ENCODE data around the gene ZNF800.

ZNF800 gene

DNA sequence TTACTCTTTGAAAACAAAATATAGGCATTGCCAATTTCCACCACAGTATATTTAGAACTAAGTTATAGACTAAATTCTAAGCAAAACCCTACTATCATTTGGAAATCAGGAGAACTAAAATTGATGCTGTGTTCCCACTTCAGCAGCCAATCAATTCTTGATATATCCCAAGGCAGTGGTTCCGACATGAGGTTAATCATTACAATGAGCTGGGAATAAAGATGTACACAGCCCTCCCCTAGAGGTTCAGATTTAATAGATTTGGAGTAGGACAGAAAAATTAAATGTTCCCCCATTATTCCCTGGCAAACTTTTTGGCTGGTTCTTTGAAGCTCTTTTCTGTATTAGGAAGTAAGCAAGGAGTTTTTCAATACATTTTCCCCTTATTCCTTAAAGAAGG lies 15.1 kb downstream of the ZNF800 start:
- no peak overlapping the region for H3K27ac ChIP-seq (ENCODE audit: insufficient read depth, low read depth, low read length, poor library complexity, severe bottlenecking)
- H3K36me3 ChIP-seq (ENCODE audit: control insufficient read depth, insufficient read depth, low read length), result no peaks in the 10 kb centered on the region
- H3K9me3 ChIP-seq (ENCODE audit: control insufficient read depth, low read length), result no peaks in the 10 kb centered on the region
- H3K4me1 ChIP-seq (ENCODE audit: control insufficient read depth, insufficient read depth, low read length), result no peaks in the 10 kb centered on the region
- WGBS, 2 experiments, result 52 to 75% methylated on average over 1 of the region's 1 CpG
- no peak overlapping the region for H3K4me3 ChIP-seq (ENCODE audit: insufficient read depth, low read depth, low read length)
- no peaks in the 10 kb centered on the region for H3K27me3 ChIP-seq (ENCODE audit: control insufficient read depth, insufficient read depth, low read length, poor library complexity, severe bottlenecking)

DNA sequence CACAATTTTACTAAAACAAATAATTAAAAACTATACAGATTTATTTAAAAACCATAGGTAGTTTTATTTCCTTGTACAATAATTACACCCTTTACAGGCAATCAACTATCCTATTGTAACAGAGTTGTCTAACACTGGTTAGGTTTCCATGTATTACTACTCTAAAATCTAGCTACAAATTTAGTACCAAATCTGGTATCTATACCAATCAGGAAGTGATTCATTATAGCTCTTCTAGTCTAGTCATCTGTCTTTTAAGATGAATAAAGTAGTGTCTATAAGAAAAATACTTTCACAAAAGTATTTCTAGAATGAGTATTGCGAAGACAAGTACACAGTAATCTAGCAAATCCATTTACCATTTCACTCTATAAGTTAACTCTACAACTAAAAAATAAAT lies 16.9 kb downstream of the ZNF800 start:
- Histone ChIP-seq H3K27ac (ENCODE audit: insufficient read depth, low read depth, low read length, poor library complexity, severe bottlenecking) (no peak overlapping the region), H3K4me1 (ENCODE audit: control insufficient read depth, insufficient read depth, low read length) (no peaks in the 10 kb centered on the region), H3K4me3 (ENCODE audit: insufficient read depth, low read depth, low read length) (no peak overlapping the region), H3K36me3 (ENCODE audit: control insufficient read depth, insufficient read depth, low read length) (no peaks in the 10 kb centered on the region), H3K27me3 (ENCODE audit: control insufficient read depth, insufficient read depth, low read length, poor library complexity, severe bottlenecking) (no peaks in the 10 kb centered on the region), H3K9me3 (ENCODE audit: control insufficient read depth, low read length) (no peaks in the 10 kb centered on the region)
- 100% methylated on average over 1 of the region's 1 CpG; no CpG with 5 or more reads in 1 of the 2 experiments for WGBS, 2 experiments

DNA sequence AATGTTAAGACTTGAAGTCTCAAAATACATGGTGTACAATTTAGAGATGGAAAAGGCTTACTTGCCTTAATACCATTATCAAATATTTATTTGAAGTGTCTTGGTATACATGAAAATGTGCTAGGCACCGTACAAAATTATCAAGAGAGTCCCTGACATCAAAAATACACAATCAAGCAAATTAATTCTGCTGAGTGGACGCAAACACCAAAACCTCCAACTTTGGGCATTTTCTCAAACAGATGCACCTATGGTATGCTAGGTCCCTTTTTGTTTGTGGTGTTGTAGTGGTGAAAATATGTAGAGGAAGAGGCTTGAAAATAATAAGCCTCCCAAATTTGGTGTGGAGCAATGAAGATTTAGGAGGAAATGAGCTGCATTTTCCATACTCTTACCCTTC lies 24.8 kb downstream of the ZNF800 start:
- no peaks in the 10 kb centered on the region for H3K36me3 ChIP-seq (ENCODE audit: control insufficient read depth, insufficient read depth, low read length)
- no peak overlapping the region for H3K27ac ChIP-seq (ENCODE audit: insufficient read depth, low read depth, low read length, poor library complexity, severe bottlenecking)
- WGBS, 2 experiments, result 83 to 95% methylated on average over 2 of the region's 2 CpGs
- H3K4me3 ChIP-seq (ENCODE audit: insufficient read depth, low read depth, low read length), result no peak overlapping the region
- no peaks in the 10 kb centered on the region for H3K27me3 ChIP-seq (ENCODE audit: control insufficient read depth, insufficient read depth, low read length, poor library complexity, severe bottlenecking)
- no peaks in the 10 kb centered on the region for H3K9me3 ChIP-seq (ENCODE audit: control insufficient read depth, low read length)
- no peaks in the 10 kb centered on the region for H3K4me1 ChIP-seq (ENCODE audit: control insufficient read depth, insufficient read depth, low read length)

DNA sequence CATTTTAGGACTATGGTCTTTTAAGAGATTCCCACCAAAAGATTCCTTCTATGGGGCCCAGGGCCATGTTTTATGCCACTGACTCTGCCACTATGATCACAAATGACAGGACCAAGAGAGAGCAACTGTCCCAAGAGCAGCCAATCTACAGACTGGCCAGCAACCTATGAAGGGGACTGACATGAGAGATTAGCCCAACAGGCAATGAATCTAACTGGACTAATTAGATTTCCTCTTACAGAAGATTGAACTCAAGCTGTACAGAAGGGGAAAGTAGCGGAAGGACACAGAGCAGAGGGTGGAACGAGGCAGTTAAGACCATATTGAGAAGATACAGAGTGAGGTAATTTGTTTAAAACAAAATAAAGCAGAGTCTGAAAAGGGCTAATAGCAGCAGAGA lies 25.8 kb downstream of the ZNF800 start:
- H3K27me3 ChIP-seq (ENCODE audit: control insufficient read depth, insufficient read depth, low read length, poor library complexity, severe bottlenecking), result no peaks in the 10 kb centered on the region
- no peaks in the 10 kb centered on the region for H3K4me1 ChIP-seq (ENCODE audit: control insufficient read depth, insufficient read depth, low read length)
- H3K27ac ChIP-seq (ENCODE audit: insufficient read depth, low read depth, low read length, poor library complexity, severe bottlenecking), result no peak overlapping the region
- H3K36me3 ChIP-seq (ENCODE audit: control insufficient read depth, insufficient read depth, low read length), result no peaks in the 10 kb centered on the region
- H3K9me3 ChIP-seq (ENCODE audit: control insufficient read depth, low read length), result no peaks in the 10 kb centered on the region
- WGBS, 2 experiments, result 92 to 96% methylated on average over 2 of the region's 2 CpGs
- H3K4me3 ChIP-seq (ENCODE audit: insufficient read depth, low read depth, low read length), result no peak overlapping the region

DNA sequence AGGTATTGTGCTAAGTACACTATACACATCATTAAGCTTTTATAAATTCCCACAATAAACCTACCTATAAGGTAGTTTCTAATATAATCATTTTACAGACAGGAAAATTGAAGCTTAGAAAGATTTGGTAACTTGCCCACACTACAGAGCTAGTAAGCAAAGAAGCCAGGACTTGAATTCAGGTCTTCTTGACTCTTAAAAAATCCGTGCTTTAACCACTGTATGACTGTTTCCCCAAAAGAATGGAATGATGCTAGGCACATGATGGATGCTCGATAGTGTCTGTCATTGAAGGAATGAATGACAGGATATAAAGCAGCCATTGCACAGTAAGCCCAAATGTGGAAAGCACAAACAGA lies 26.6 kb downstream of the ZNF800 start:
- Histone ChIP-seq H3K27me3 (ENCODE audit: control insufficient read depth, insufficient read depth, low read length, poor library complexity, severe bottlenecking) (no peaks in the 10 kb centered on the region), H3K27ac (ENCODE audit: insufficient read depth, low read depth, low read length, poor library complexity, severe bottlenecking) (no peak overlapping the region), H3K9me3 (ENCODE audit: control insufficient read depth, low read length) (no peaks in the 10 kb centered on the region), H3K36me3 (ENCODE audit: control insufficient read depth, insufficient read depth, low read length) (no peaks in the 10 kb centered on the region), H3K4me3 (ENCODE audit: insufficient read depth, low read depth, low read length) (no peak overlapping the region), H3K4me1 (ENCODE audit: control insufficient read depth, insufficient read depth, low read length) (no peaks in the 10 kb centered on the region)
- WGBS, 2 experiments, result 91 to 94% methylated on average over 2 of the region's 2 CpGs

DNA sequence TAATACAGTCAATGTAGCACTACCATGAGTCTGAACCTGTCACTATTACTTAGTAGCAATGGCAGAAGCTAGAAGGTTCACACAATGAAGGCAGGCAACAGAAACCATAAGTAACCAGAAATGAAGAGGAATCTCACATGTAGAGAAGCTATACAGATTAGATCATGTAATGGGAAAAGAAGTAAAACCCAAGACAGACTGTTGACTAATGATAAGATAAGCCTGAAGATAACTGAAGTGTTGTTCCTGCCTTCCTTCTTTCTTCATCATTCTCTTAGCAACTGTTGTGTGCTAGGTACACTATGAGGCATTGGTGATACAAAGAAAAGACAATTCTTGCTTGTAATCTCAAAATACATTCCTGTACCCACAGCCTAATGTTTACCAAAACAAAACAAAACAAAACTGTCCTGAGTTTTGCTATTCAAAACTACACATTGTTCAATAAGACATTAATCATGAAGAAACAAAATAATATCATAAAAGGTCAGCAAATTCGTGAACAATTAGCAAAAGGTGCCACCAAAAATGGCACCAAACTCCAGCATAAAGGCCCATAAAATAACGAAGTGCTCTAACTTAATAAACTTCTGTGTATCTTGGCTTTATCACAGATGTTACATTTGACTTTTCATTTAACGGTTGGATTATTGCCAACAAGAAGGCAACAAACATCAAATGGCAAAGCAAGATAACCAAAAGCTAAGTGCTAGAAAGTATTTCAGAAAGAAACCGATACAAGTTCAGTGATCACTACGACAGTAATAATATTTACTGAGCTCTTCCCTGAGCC lies 27.1 kb downstream of the ZNF800 start:
- H3K27ac ChIP-seq (ENCODE audit: insufficient read depth, low read depth, low read length, poor library complexity, severe bottlenecking), result no peak overlapping the region
- WGBS, 2 experiments, result 91 to 93% methylated on average over 5 of the region's 5 CpGs
- no peaks in the 10 kb centered on the region for H3K36me3 ChIP-seq (ENCODE audit: control insufficient read depth, insufficient read depth, low read length)
- no peaks in the 10 kb centered on the region for H3K27me3 ChIP-seq (ENCODE audit: control insufficient read depth, insufficient read depth, low read length, poor library complexity, severe bottlenecking)
- H3K9me3 ChIP-seq (ENCODE audit: control insufficient read depth, low read length), result no peaks in the 10 kb centered on the region
- H3K4me3 ChIP-seq (ENCODE audit: insufficient read depth, low read depth, low read length), result no peak overlapping the region
- H3K4me1 ChIP-seq (ENCODE audit: control insufficient read depth, insufficient read depth, low read length), result no peaks in the 10 kb centered on the region

DNA sequence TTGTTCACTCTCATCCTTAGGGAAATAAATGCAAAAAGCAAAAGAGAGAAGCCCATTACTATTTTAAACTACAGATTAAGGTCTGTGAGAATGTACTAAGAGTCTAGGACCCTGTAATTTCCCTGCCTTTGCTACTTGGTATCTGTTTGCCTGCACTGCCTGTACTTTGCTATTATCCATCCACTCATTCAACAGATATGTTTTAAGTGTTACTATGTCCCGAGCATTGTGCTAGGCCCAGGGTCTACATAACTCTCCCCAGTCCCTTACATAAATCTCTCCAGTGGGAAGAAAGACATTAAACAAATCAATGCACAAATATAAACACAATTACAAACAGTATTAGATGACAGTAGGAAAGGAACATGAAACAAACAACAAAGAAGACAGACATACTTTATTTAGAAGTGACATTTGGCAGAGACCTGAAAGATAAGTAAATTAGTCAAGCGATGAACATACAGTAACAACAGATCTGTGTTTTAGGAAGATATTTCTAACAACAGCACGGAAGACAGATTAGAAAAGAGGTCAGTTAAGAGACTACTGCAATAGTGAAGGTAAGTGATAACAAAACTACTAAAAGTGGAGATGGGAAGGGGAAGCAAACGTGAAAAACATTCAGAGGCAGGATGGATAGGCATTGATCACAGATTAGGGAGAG lies 30.0 kb downstream of the ZNF800 start:
- Histone ChIP-seq H3K27ac (ENCODE audit: insufficient read depth, low read depth, low read length, poor library complexity, severe bottlenecking) (no peak overlapping the region), H3K4me3 (ENCODE audit: insufficient read depth, low read depth, low read length) (no peak overlapping the region), H3K4me1 (ENCODE audit: control insufficient read depth, insufficient read depth, low read length) (no peaks in the 10 kb centered on the region), H3K9me3 (ENCODE audit: control insufficient read depth, low read length) (no peaks in the 10 kb centered on the region), H3K27me3 (ENCODE audit: control insufficient read depth, insufficient read depth, low read length, poor library complexity, severe bottlenecking) (no peaks in the 10 kb centered on the region), H3K36me3 (ENCODE audit: control insufficient read depth, insufficient read depth, low read length) (no peaks in the 10 kb centered on the region)
- WGBS, 2 experiments, result 90 to 94% methylated on average over 4 of the region's 4 CpGs

DNA sequence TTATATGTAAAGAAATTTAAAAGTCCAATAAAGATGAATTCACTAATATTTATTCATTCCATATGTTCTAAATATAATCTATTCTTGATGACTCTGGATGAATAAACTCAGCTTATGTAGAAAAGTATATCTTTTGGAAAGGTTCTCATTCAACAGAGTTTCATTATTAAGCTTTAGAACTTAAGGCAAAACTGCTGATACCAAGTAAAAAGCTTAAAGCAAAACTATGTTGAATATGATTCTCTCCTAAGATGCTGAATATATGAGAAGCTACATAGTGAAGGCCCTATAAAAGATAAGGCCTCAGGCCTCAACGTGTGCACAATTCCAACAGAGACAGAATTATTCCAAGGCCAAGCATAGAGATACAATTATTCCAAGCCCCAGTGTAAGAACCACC lies 30.8 kb downstream of the ZNF800 start:
- 88 to 100% methylated on average over 1 of the region's 1 CpG for WGBS, 2 experiments
- Histone ChIP-seq H3K36me3 (ENCODE audit: control insufficient read depth, insufficient read depth, low read length) (no peaks in the 10 kb centered on the region), H3K4me1 (ENCODE audit: control insufficient read depth, insufficient read depth, low read length) (no peaks in the 10 kb centered on the region)

DNA sequence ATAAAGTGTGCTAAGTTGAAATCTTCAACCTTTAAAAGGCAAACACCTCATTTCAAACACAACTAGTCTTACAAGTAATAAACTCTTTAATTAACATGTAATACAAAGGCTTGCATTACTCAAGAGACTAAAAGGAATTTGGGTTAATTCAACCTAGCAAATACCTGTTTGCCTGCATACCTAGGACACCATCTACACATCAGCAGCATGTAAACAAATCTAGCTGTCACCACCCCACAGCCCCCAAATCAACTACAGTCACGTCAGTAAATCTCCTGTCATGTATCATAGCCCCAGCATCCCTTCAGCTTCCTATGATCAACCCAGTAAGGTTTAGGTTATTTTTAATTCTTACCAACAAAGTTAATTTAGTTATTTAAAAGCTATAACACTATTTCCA lies 33.5 kb downstream of the ZNF800 start:
- H3K27me3 ChIP-seq (ENCODE audit: control insufficient read depth, insufficient read depth, low read length, poor library complexity, severe bottlenecking), result no peaks in the 10 kb centered on the region
- WGBS, 2 experiments, result 80 to 90% methylated on average over 1 of the region's 1 CpG
- H3K4me3 ChIP-seq (ENCODE audit: insufficient read depth, low read depth, low read length), result no peak overlapping the region
- H3K27ac ChIP-seq (ENCODE audit: insufficient read depth, low read depth, low read length, poor library complexity, severe bottlenecking), result no peak overlapping the region
- no peaks in the 10 kb centered on the region for H3K36me3 ChIP-seq (ENCODE audit: control insufficient read depth, insufficient read depth, low read length)
- H3K4me1 ChIP-seq (ENCODE audit: control insufficient read depth, insufficient read depth, low read length), result no peaks in the 10 kb centered on the region
- H3K9me3 ChIP-seq (ENCODE audit: control insufficient read depth, low read length), result no peaks in the 10 kb centered on the region

More for the DNA sequence above, 30.8 kb downstream of the ZNF800 start:
- Histone ChIP-seq H3K27ac (ENCODE audit: insufficient read depth, low read depth, low read length, poor library complexity, severe bottlenecking) (no peak overlapping the region), H3K4me3 (ENCODE audit: insufficient read depth, low read depth, low read length) (no peak overlapping the region), H3K9me3 (ENCODE audit: control insufficient read depth, low read length) (no peaks in the 10 kb centered on the region), H3K27me3 (ENCODE audit: control insufficient read depth, insufficient read depth, low read length, poor library complexity, severe bottlenecking) (no peaks in the 10 kb centered on the region)

DNA sequence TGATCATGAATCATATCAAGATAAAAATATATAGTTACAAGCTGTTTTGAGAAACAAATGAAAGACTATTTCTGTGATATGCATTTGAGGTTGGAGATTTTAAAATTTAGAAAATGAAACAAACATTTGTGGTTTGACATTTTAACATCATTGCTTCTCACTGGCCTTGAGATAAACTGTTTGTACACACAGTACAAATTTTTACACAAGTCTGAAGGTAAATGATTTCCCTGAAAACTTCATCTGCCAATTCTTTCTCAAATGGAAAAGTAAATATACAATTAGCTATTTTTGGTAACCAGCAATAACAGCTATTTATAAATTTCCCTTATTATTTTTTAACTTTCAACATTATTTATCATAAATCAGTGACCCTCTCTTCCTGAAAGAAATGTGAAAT lies 38.6 kb downstream of the ZNF800 start:
- no peaks in the 10 kb centered on the region for H3K4me1 ChIP-seq (ENCODE audit: control insufficient read depth, insufficient read depth, low read length)
- peaks cover 19% of the 10 kb centered on the region for H3K27me3 ChIP-seq (ENCODE audit: control insufficient read depth, insufficient read depth, low read length, poor library complexity, severe bottlenecking)
- no peaks in the 10 kb centered on the region for H3K36me3 ChIP-seq (ENCODE audit: control insufficient read depth, insufficient read depth, low read length)
- H3K4me3 ChIP-seq (ENCODE audit: insufficient read depth, low read depth, low read length), result no peak overlapping the region
- no peaks in the 10 kb centered on the region for H3K9me3 ChIP-seq (ENCODE audit: control insufficient read depth, low read length)
- no peak overlapping the region for H3K27ac ChIP-seq (ENCODE audit: insufficient read depth, low read depth, low read length, poor library complexity, severe bottlenecking)
